HG03469 (cell line): Measurements from ENCODE around the gene GNAT2.
A peak's percentile ranks its signal among the peaks of the same experiment; 100 is the strongest.
"Not testable (repeated sequence)": the region's sequence is repeated elsewhere in the genome, so short reads cannot be mapped to it uniquely, and the experiment has no call there.

Source experiments
- ATAC-seq: cut with Tn5 transposase; IDR thresholded peaks from one replicate; pipeline ENCODE4 v1.9.1; 2021; ENCODE audit warnings: mild to moderate bottlenecking, moderate library complexity, moderate number of reproducible peaks; ENCODE audit not compliant: unreplicated experiment

The GNAT2 gene

DNA sequence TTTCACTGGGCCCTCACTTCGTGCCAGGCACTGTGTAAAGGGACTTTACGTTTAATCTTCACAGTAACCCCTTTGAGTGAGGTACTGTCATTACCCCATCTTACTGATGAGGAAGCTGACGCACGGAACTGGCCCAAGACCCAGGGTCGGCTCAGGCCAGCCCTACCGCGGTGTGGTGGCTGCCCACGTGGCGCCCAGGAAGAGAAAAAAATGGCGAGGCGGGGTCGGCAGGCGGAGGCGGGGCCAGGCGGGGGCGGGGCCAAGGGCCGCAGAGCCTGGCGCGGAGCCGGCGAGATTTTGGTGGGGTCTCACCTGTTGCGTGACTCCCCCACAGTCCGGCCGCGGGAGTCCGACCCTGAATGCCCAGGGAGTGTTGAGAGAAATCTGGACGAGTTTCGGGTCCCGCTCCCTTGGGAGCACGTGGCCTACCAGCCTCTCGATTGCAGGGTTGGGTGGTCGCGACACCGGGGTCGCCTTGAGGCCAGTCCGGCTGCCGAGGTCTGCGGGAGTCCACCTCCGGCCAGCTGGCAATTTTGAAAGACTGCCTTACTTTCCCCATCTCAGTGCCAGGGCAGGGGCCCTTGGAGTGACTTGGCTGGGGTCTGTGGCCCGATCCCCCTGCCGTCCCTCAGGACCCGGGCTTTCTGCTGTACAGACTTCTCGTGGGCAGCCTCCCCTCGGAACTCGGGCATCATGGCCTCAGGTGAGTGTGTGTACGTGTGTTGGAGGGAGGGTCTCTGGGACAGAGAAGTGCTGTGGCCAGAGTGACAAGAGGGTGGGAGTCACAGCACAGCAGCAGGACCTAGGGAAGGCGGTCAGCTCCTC is at the start of gene GNAT2, which contains the start of gene AMPD2:
Gene GNAT2 (minus strand): TSS at position 41 of the 825 bp plus-strand sequence. CDS start 6,746 bp downstream, outside the sequence.
Gene AMPD2 (plus strand): TSS at position 262 of the 825 bp plus-strand sequence. CDS start 1,339 bp downstream, outside the sequence.
- peak; percentile 26 for ATAC-seq

DNA sequence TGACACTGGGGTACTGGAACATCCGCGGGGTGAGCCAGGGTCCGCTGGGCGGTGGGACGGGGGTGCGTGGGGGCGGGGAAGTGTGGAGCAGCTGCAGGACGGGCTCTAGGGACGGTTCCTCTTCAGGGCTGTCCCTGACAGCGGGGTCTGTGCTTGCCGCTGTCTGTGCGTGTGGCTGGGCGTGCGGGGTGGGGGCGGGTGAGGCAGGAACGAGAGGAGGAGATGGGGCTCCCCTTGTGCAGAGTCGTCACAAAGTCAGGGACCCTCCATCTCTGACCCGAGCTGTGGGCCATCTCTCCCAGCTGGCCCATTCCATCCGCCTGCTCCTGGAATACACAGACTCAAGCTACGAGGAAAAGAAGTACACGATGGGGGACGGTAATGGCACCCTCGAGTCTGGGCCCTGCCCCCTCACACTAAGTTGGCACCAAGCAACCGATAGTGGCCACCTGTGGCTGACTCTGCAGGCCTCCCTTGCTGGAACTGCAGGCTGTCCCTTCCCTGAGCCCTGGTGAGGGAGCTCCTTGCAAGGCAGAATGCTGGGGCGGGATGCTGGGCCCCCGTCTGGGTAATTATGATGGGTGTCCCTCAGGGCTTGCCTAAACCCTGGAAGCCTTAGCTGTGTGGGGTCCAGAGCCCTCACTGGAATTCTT is 48.8 kb upstream of the GNAT2 start:
- no peak for ATAC-seq

DNA sequence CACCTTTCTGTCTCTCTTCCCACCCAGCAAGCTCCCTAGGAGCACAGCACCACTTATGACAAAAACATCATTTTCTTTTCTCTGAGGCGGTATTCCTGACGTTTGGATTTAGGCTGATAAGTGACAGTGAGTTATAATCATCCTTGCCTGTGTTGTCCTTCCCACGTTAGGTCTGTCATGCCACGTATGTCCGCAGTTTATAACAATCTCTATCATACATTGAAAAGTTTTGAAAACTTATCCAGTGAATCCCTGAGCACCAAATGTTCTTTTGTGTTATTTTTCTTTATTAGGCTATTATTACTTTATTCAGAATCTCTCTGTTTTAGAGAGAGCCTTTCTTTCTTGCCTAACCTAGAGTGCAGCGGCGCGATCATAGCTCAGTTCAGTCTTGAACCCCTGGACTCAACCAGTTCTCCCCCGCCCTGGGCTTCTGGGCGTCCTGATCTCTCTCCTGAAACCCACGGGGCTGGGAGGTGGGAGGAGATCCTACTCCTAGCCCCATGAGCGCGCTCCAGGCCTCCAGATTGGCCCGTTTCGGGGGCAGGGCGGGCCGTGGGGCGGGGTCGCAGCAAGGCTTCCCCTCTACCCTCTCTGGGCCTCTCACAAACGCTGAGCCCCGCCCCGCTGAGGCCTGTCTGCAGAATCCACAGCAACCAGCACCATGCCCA is 48.2 kb upstream of the GNAT2 start, which contains the start of gene GSTM2:
Gene GSTM2 (plus strand): TSS at position 606 of the 671 bp plus-strand sequence. CDS start 59 bp downstream, at position 665.
- no peak for ATAC-seq

DNA sequence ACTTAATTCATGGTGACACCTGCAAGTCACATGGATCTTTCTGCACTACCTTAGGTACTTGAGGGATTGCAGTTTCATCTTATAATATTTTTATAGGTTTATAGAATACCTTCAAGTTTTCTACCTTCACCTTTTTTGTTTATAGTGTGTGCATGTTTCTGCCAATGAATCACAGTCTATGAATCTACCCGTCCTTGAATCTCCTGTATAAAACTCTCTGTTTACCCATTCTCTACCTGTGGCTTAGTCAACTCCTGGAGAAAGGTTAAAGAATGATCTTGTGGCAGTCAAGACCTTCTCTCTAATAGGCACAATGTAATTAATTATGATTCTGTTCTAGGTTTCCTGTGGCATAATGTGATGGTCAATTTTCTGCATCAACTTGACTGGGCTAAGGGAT is 45.3 kb upstream of the GNAT2 start:
- ATAC-seq = no peak

DNA sequence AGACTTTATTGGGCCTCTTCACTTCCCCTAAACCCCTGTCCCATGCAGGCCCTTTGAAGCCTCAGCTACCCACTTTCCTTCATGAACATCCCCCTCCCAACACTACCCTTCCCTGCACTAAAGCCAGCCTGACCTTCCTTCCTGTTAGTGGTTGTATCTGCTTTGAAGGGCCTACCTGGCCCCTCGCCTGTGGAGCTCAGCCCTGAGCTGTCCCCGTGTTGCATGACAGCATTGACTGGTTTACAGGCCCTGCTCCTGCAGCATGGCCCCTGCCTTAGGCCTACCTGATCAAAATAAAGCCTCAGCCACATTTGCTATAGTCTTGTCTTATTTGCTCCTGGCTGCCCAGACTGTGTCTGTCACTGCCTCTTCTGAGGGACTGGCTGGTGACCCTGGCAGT is 42.0 kb upstream of the GNAT2 start:
- ATAC-seq = no peak

DNA sequence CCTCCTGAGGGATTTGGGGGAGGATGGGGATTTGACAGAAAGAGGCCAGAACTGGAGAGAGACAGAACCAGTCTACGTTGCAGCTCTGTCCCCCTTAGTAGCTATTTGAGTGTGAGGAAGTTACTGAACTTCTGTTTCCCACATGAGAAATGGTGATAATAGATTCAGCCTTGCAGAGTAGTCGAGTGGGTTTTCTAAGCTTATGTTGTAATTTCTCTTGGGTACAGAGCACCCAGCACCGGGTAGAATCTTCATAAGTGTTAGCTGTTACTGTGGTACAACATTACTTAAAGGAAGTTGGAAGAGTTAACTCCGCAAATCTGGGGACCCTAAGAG is 41.2 kb upstream of the GNAT2 start:
- ATAC-seq = not testable (repeated sequence)

DNA sequence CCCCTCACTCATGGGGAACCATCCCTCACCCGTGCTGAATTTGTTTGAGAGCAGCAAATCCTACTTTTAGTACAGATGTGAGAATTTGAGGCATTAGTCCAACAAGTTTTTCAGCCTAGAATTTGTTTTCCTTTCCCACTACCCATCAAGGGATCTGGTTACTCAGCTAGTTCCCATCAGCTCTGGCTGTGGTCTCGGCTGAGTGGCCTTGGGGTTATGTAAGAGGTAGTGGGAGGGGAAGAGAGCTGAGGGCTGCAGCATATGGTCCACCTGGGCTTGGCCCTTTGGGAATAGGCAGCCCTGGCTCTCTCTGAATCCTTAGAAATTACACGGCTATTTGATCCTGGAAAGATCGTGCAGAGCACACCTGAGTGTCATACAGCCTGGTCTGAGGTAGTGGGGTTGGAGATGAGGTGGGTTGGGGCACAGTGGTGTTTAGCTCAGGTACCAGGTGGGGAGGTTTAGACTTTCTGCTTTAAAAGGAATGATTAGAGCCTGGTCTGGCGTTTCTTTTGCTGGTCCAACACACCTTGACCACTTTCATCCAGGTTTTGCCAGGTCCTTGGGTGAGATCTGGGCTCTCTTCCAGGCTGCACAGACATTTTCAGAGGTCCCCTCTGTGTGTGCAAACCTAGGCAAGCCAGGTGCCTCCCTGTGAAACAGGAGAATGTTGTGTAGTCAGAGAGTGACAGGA is 40.7 kb upstream of the GNAT2 start:
- no peak for ATAC-seq

DNA sequence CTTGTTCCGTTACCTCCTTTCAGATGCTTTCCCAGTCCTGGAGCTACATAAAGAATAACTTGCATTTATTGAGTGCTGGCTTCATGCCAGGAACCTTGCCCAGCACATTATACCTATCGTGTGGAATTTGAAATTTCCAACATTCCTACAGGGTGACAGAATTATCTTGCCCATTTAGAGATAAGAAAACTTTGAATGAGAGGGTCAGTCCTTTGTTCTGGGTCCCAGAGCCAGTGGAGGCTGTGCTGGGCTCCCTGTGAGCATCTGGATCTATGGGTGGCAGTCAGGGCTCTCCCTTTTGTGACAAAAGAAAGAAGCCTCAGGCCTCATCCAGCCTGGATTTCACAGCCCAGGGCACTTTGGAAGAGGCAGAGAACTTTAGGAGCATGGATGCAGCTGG is 39.7 kb upstream of the GNAT2 start:
- ATAC-seq = no peak

DNA sequence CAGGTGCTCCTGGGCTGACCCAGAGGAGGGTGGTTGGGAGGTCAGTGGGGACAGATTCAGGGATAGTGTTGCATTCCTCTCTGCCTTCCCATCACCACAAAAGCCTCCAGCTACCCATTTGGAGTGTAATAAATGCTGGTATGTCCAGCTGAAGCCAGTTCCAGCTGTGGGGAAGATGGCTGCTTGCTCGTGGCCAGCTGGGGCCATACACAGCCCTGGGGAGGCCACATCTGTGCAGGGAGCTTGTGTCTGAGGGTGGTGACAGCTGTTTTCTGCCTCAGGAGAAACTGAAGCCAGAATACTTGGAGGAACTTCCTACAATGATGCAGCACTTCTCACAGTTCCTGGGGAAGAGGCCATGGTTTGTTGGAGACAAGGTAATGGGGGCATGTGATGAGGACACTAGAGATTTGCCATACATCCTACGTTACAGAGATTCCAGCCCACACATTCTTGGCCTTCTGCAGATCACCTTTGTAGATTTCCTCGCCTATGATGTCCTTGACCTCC is 39.2 kb upstream of the GNAT2 start:
- ATAC-seq = no peak

DNA sequence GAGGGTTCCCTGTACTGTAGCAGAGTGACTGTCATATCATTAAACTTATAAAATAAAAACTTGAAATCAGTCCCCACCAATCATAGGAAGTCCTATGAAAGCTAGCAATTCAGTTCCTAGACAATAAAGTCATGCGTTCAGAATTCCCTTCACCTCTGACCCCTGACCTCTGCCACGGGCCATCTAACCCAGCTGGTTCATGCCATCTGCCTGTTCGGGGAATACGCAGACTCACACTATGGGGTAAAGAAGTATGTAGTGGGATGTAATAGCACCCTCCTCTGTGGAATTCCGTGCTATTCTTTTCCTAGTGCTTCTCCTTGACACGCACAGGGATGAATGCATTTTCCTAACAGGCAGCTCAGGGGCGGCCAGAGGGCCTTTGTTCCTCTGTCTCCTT is 38.6 kb upstream of the GNAT2 start:
- no peak for ATAC-seq

DNA sequence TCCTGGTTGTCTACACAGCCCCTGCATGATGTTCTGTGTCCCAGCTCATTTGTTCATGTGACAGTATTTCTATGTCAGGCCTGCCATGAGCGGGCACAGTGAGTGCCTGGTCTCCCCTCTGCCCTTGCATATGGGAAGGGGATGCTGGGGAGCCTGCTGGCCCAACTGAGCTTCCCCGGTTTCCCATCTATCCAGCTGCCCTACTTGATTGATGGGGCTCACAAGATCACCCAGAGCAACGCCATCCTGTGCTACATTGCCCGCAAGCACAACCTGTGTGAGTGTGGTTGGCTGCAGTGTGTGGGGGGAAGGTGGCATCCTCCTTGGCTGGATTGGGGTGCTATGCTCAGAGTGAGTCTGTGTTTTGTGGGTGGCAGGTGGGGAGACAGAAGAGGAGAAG is 38.0 kb upstream of the GNAT2 start:
- no peak for ATAC-seq

DNA sequence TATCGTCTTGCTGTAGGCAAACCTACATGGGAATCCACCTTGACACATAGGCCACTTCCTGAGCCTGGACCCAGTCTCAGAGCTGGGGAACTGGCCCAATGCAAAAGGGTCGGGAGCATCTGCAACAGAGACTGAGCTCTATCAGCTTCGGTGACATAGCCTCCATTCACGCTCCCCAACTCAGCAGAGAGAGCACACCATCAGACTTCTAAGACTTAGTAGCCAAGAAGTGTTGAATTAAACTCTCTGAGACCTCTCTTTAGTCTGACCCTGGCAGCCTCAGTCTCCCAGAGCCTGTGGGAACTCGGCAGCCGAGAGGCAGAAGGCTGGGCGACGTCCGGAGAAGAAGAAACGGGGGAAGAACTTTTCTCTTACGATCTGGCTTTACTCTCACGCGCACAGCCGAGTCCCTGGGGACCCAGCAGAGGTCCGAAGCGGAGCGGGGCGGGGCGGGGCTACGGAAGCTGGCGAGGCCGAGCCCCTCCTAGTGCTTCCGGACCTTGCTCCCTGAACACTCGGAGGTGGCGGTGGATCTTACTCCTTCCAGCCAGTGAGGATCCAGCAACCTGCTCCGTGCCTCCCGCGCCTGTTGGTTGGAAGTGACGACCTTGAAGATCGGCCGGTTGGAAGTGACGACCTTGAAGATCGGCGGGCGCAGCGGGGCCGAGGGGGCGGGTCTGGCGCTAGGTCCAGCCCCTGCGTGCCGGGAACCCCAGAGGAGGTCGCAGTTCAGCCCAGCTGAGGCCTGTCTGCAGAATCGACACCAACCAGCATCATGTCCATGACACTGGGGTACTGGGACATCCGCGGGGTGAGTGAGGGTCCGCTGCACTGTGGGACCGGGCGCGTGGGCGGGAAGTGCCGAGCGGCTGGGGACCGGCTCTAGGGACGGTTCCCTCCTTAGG is 36.5 kb upstream of the GNAT2 start, which contains the start of gene GSTM4:
Gene GSTM4 (plus strand): TSS at position 485 of the 905 bp plus-strand sequence. CDS start 291 bp downstream, at position 776.
- no peak for ATAC-seq

DNA sequence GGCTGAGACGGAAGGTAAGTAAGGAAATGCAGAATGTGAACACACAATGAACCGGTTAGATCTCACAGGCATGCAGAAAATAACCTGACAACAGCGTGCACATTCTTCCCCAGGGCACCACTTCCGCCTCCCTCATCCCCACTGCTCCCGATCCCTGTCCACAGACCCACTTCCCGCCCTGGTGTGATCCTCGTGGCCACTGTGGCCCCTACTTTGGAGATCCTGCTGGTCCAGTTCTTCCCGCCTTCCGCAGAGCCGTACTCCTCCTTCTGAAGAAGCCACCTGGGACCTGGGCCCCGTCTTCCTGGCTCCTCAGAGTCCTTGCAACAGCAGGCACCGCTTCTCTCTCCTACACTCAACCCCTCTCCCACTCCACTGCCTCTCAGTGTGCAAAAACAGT is 35.1 kb upstream of the GNAT2 start:
- ATAC-seq = no peak

DNA sequence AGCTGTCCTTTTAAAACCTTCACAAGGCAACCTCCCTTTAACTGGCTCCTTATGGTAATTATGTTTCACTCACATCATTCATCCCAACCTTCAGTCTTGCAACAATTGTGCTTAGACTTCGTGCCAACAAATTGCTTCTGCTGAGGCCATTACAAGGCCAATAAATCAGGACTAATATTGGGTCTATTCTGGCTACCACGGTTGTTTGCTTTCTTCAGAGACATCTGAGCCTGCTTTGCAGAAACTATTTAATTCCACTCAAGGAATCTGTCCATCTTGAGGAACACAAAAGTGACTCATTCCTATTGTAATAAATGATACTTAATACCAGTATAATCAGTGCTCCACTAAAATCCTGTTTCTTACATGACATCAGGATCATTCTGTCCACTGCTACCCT is 33.9 kb upstream of the GNAT2 start:
- no peak for ATAC-seq

DNA sequence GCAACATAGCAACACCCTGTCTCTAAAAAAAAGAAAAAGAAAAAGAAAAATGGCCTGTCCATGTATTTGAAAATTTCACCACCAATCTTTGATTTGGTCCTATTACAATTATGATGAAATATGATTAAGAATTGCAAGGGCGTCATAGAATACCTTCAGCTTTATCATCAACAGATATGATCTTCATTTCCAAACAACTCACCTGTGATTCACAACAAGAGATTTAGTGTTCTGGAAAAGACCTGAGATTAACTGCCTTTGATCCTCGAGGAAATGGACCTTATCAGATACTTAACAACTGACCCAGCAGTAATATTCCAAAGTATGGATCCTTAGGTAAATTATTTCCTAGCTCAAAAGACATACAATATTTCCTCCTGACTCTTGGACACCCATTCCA is 33.0 kb upstream of the GNAT2 start:
- no peak for ATAC-seq

DNA sequence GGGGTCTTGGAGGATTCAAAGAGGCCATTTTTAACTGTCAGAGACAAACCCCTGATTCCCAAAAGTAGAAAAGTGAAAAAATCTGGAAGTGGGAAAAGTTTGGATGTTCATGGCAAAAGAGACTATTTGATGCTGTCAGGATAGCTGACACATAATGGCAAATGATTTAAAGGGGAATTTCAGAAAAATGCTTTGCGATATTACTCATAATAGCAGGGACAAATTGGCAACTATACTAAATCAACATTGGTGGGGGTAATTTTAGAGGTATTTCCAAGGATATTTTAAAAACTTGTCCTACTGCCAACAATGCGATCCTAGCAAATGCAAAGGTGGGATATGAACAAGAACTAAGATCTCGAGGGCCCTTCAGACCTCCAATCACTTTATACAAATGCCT is 31.2 kb upstream of the GNAT2 start:
- no peak for ATAC-seq

DNA sequence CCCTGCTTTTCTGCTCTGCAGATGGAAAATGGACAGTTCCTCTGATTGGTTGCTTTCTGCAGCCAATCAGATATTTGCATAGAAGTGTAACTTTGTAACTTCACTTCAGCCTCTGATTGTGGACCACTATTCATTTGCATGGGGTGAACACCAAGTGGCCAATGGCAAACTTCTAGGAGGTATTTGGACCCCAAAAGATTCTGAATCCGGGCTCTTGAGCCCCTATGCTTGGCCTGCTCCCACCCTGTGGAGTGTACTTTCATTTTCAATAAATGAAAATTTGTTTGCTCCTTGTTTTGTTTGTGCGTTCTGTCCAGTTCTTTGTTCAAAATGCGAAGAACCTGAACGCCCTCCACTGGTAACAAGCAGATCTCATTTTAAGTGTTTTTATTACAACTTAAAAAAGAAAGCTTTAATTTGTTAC is 30.1 kb upstream of the GNAT2 start:
- ATAC-seq = no peak

DNA sequence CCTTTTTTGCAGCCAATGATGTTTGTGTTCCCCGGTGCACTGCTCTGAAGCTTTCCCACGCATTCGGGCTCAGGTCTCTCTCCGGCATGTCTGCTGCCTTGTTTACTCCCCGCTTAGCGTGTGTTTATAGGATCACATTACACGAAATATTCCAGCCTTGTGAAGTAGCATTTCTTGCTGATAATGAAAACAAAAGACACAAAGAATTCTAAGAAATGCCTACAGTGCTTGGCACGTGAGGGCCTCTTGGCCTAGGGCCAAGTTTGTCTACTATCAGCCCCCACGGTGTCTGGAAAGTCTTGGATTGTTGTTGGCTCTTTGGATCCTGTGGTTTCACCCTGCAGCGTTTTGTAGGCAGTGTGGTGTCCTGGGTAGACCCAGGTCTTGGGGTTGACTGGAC is 25.3 kb upstream of the GNAT2 start:
- no peak for ATAC-seq

DNA sequence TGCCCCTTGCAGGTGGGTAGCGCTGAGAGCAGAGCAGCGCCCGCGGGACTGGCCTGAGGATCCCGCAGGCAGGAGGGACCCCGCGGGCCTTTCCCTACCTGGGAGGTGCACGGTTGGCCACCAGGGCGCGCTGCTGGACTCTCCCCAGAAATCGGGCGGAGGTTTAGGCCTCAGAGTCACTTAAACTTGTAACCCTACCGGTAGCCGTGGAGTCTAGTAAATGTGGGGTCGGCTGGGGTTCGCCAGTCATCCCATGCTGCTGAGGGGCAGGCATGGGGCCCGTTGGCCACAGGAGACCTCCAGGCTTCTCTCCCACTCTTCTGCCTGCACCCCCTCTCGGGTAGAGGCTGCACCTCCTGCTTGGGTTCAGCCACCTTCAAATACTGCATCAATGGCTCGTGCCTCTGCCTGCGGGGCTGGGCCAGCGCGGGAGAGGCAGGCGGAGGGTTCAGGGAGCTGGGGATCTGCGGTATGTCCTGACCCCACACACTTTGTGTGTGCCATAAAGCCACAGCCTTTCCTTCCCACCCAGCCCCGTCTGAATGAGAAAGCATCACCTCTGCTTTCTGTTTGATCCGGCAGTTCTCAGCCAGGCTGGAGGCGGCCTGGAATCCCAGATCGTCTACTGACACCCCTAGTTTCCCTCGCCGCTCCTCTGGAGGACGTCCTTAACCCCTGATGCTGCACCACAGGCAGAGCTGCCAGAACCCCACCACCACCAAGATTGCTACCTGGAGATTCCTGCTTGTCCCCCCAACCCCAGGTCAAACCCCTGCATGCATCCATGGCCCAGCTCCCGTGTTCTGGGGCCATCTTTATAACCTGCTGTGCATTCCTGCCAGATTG is 24.2 kb upstream of the GNAT2 start:
- peak; percentile 60 for ATAC-seq
